ENCODE data around the gene SOCS6. TPM values are rescaled to one million over a fixed set of nuclear protein-coding genes. Genes with fewer than 3 reads are reported as not detected.
"Not testable (repeated sequence)": the region's sequence is repeated elsewhere in the genome, so short reads cannot be mapped to it uniquely, and the experiment has no call there.

The SOCS6 gene
- polyA plus RNA-seq, 4 donors: 28.9 to 32.2 (median 30.7) TPM

GRCh38 chr18:70319187-70319586, 30.3 kb downstream of the SOCS6 start:
- DNase-seq (ENCODE audit: low read depth in 4 of 4, low spot score in 2 of 4): no peak

GRCh38 chr18:70321616-70322015, 32.8 kb downstream of the SOCS6 start:
- no peak for DNase-seq (ENCODE audit: low read depth in 4 of 4, low spot score in 2 of 4)

- no peak for DNase-seq (ENCODE audit: low read depth in 4 of 4, low spot score in 2 of 4)
Measured at GRCh38 chr18:70322385-70322784, 33.5 kb downstream of the SOCS6 start.

GRCh38 chr18:70322928-70323327, 34.1 kb downstream of the SOCS6 start:
- peak in 1 of 4 donors; percentile 13 for DNase-seq (ENCODE audit: low read depth in 4 of 4, low spot score in 2 of 4)

GRCh38 chr18:70324897-70325296, 36.1 kb downstream of the SOCS6 start:
- DNase-seq (ENCODE audit: low read depth in 4 of 4, low spot score in 2 of 4): no peak

- DNase-seq (ENCODE audit: low read depth in 4 of 4, low spot score in 2 of 4): no peak
Measured at GRCh38 chr18:70326255-70326654, 37.4 kb downstream of the SOCS6 start.

- DNase-seq (ENCODE audit: low read depth in 4 of 4, low spot score in 2 of 4): no peak
Measured at GRCh38 chr18:70328169-70328568, 39.3 kb downstream of the SOCS6 start.

- no peak for DNase-seq (ENCODE audit: low read depth in 4 of 4, low spot score in 2 of 4)
Measured at GRCh38 chr18:70329071-70329470, 40.2 kb downstream of the SOCS6 start.

- no peak for DNase-seq (ENCODE audit: low read depth in 4 of 4, low spot score in 2 of 4)
Measured at GRCh38 chr18:70330887-70331286, 42.0 kb downstream of the SOCS6 start.

- no peak for DNase-seq (ENCODE audit: low read depth in 4 of 4, low spot score in 2 of 4)
Measured at GRCh38 chr18:70331456-70332097, 42.7 kb downstream of the SOCS6 start.

- no peak for DNase-seq (ENCODE audit: low read depth in 4 of 4, low spot score in 2 of 4)
Measured at GRCh38 chr18:70332694-70333093, 43.8 kb downstream of the SOCS6 start.

- no peak for DNase-seq (ENCODE audit: low read depth in 4 of 4, low spot score in 2 of 4)
Measured at GRCh38 chr18:70333316-70333715, 44.5 kb downstream of the SOCS6 start.

- no peak for DNase-seq (ENCODE audit: low read depth in 4 of 4, low spot score in 2 of 4)
Measured at GRCh38 chr18:70333757-70334156, 44.9 kb downstream of the SOCS6 start.

- no peak for DNase-seq (ENCODE audit: low read depth in 4 of 4, low spot score in 2 of 4)
Measured at GRCh38 chr18:70334264-70334663, 45.4 kb downstream of the SOCS6 start.

GRCh38 chr18:70334728-70335329, 46.0 kb downstream of the SOCS6 start:
- DNase-seq (ENCODE audit: low read depth in 4 of 4, low spot score in 2 of 4): no peak

- no peak for DNase-seq (ENCODE audit: low read depth in 4 of 4, low spot score in 2 of 4)
Measured at GRCh38 chr18:70335892-70336726, 47.3 kb downstream of the SOCS6 start.

GRCh38 chr18:70337139-70337972, 48.5 kb downstream of the SOCS6 start:
- no peak for DNase-seq (ENCODE audit: low read depth in 4 of 4, low spot score in 2 of 4)

GRCh38 chr18:70338890-70339289, 50.0 kb downstream of the SOCS6 start:
- no peak for DNase-seq (ENCODE audit: low read depth in 4 of 4, low spot score in 2 of 4)

GRCh38 chr18:70339915-70340314, 51.1 kb downstream of the SOCS6 start:
- DNase-seq (ENCODE audit: low read depth in 4 of 4, low spot score in 2 of 4): no peak

- DNase-seq (ENCODE audit: low read depth in 4 of 4, low spot score in 2 of 4): not testable (repeated sequence)
Measured at GRCh38 chr18:70348481-70348880, 59.6 kb downstream of the SOCS6 start.

- no peak for DNase-seq (ENCODE audit: low read depth in 4 of 4, low spot score in 2 of 4)
Measured at GRCh38 chr18:70349316-70349715, 60.5 kb downstream of the SOCS6 start.

Measured in left renal cortex interstitium (tissue), 4 donors.